GM18498 (cell line): ENCODE results near the gene ZP1.

Experiments used
- ATAC-seq: cut with Tn5 transposase; IDR thresholded peaks from one replicate; pipeline ENCODE4 v1.9.1; 2021; ENCODE audit warnings: mild to moderate bottlenecking, moderate library complexity; ENCODE audit not compliant: unreplicated experiment

Gene ZP1

GRCh38 chr11:60875366-60876167 lies 8.2 kb downstream of the ZP1 start:
- no peak for ATAC-seq

DNA sequence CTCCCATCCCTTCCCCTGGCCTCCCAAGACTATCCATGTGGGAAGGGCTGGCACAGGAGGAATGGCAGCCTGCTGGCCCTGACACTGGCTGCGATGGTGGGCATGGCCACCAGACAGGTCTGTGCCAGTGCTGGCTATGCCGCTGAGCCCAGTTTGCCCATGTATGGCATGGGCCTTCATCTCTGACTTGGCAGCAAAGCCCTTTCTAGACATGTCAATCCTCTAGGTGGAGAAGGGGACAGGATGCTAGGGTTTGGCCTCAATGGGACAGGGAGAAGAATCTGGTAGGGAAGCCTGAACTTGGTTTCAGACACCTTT lies 8.8 kb downstream of the ZP1 start:
- no peak for ATAC-seq

DNA sequence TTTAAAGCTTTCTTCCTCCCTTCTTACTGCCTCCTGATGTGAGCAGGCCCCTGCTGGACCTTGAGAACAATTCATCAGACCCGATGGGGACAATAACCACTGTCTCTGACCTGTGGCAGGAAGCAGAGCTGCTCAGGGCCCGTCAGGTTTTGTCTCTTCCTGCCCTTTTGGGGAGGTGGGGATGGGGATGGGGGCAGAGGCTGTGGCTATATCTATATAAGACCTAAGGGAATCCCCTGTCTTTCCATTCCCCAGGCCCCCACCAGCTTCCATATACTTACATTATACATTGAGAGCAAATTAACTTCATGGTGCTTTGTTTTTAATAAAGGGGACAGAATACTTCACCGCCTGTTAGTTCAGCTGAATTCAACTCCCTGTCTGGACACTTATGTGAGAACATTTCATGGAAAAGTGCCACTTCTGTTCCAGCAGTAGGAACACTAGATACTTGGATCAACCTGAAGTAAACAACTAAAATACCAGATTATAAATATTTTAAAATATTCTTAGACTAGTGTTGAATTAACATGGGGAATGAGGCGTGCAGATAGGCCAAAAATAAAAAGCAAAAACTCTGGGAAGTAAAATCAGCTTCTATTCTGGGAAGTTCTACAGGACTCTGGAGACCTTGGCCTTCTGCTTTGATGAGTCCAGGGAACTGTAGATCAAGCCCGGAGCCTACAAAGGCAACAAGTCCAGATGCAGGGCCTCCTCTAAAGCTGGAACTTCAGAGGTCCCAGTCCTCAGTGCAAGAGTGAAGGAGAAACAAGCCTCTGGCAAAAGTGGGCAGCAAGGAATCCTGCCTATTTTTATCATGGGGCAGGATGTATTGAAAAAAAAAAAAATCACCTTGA lies 11.1 kb downstream of the ZP1 start:
- ATAC-seq: no peak

DNA sequence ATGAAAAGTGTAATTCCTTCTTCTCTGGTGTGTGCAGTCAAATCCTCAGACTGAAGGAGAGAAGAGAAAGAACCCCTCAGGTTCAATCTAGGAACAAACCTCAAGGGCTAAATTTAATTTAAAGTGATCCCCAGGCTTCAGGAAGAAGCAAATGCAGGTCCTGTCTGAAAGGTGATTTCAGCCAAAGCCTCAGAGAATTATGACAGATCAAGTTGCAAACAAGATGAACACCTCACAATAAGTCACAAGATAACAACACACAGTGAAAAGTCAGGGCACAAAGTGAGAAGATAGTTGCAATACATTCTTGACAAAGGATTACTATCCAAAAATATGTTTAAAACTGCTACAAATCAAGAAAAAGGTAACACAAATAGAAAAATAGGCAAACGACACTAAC lies 11.8 kb downstream of the ZP1 start:
- ATAC-seq: no peak

GRCh38 chr11:60879971-60880588 lies 12.7 kb downstream of the ZP1 start:
- no peak for ATAC-seq

DNA sequence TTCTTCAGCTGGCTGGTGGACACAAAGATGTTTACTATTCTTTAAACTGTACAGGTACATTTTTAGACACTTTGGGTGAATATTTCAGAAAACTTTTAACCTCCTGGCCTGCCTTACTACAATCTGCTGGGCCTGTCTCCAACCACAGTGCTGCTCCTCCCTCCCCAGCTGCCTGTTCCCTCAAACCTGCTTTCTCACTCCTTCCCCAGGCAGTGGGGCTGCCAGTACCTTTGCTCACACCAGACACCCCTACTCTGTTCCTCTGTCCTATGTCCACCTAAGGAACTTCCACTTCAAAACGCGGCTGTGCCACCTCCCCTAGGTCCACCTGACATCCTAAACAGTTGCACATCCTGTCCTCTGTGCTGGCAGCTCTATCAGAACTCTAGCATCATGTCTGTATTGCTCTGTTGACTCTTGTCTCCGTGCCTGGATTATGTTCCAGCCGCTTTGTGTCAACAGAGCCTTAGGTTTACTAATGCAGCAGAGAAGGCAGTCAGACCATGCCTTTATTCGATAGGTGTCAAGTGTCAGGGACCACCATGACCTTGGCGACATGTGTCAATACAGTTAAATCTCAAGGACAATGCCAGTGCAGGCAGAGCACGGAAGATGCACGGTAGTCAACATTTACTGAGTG lies 13.4 kb downstream of the ZP1 start:
- no peak for ATAC-seq

GRCh38 chr11:60887556-60887955 lies 20.2 kb downstream of the ZP1 start:
- ATAC-seq: peak; percentile 59

DNA sequence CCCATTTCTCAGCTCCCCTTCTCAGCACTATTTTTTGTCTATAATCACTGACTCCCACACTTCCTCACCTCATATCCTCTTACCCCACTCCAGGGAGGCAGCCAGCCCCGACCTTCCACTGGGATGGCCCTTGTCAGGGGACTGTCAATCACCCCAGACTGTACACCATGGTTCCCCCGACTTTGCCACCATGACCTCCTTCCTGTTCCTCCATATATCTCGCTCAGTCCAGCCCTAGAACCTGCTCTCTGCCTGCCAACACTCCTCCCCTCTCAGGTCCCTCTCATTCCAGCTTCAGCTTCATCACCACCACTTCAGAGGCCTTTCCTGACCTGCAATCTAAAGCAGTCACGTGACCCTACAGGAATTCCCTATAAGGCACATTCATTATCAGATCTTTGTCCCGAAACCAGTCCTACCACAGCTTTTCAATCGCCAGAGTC lies 22.5 kb downstream of the ZP1 start:
- no peak for ATAC-seq

DNA sequence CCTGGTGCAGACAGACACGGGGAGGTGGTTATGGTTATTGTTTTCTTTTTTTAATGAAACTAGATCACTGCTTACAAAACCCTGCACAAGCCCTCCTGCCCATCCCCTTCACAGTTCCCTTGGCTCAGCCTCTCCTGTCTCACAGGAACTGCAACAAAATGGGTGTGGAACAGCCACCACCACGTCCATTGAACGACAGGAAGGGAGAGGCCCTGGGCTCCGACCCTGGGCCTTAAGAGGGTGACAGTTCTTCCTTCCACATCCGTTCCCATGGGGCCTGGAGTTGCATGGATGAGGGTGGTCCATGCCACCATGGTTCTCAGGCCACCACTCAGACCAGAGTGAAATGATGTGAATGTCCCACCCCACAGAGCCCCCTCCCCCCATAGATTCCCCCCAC lies 23.4 kb downstream of the ZP1 start:
- no peak for ATAC-seq

DNA sequence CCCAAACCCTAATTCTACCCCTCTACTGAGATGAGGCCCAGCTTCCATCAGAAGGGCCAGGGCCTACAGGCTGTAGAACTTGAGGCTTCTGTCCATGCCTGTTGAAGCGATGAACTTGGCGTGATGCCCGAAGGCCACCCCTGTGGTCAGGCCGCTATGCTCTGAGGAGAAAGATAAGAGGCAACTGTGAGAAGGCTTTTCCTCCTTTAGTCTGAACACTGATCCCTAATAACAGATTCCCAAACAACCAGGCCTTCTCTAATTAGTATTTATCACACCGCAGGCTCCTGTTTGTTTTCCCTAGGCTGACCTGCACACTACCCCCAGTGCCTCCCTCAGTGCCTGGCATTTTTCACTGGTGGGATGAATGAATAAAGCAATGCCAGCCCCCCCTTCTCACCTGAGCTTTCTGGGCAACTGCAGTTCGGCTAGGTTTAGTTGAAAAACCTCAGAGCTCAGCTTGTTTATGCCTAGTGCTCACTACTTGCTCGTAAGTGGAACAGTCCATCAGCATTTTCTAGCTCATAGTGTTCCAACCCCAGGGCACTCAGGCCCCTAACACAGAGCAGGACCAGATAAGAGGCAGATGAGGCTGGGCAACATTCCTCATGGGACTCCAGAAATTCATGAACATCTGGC lies 23.9 kb downstream of the ZP1 start:
- no peak for ATAC-seq

DNA sequence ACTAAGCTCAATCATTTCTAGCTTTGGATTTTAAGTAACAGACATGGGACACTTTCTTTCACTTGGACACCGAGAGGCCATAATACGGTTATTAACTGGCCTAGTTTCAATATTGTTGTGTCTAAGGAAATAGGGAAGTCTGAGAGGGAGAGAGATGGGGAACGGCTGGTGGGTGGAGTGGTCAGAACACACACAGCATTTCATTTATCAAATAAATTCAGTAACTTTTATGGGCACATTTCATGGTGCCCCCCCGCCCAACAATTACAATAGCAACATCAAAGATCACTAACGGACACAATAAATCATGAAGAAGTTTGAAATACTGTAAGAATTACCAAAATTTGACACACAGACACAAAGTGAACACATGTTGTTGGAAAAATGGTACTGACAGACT lies 28.3 kb downstream of the ZP1 start:
- ATAC-seq: no peak

DNA sequence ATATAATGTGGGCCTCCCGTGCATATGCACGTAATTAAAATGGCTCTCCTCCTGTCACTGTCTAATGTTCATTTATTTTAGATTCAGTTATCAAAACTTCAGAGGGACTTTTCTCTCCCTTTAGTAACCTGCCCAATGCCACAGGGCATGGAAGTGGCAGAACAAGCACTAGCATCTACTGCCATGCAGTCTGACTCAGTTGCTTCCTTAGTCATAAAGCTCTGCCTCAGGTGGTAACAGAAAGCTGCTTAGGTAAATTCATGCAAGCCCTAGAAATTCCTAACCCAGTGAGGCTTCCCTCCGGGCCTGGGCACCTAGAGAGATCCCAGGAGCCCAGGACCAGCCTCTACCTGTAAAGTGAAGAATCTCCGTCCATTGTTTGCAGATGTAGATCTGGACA lies 30.2 kb downstream of the ZP1 start:
- no peak for ATAC-seq

DNA sequence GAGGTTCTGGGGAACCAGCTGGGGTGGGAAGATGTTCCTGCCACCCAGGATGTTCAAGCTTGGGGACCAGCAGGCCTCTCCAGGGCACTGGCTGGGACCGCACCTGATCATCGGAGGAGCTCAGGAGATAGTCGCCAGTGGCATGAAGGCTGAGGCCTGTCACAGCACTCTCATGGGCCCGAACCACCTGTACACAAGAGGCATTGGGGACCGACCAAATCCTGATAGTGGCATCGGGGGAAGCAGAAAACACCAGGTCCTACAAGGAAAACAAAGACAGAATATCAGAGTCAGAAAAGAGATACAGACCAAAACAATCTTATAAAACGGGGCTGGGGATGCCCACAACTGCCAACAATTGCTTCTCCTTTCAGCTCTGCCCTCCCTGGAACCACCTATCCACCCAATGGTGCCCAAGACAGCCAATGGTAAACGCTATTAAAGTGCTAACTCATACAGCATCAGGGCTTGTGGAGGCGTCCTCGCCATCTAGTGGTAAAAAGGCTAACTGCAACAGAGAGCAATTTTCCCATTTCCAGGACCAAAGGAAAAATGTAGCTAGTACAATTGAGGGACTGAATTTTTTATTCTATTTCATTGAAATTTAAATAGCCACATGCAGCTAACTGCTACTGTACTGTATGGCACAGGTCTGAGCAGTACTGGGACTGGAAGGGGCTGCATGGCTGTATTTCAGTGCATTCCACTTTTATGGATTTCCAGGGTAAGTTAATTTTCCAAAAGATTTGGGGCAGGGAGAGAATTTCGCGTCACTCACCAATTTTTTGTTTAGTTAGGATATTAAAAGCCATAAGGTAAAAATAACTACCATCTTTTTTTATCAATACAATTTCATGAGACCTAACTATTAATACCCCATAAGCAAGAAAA lies 31.9 kb downstream of the ZP1 start:
- ATAC-seq: peak; percentile 62

DNA sequence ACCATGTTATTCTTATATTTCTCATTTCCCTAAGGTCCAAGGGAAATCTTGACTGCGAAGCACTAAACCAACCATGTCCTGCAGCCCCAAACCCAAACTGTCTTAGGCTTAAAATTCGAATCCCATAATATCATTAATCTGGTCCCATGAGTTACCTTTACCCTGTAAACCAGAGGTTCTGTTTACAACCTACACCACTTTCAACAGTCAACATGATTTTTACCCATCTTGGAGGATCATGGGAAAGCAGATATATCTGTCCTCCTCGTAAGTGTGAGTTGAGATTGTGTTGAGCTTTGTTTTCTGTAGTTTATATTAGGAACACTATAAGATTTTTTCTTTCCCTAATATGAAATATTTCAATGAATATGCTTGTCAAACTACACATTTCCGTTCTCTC lies 32.6 kb downstream of the ZP1 start:
- ATAC-seq: no peak

DNA sequence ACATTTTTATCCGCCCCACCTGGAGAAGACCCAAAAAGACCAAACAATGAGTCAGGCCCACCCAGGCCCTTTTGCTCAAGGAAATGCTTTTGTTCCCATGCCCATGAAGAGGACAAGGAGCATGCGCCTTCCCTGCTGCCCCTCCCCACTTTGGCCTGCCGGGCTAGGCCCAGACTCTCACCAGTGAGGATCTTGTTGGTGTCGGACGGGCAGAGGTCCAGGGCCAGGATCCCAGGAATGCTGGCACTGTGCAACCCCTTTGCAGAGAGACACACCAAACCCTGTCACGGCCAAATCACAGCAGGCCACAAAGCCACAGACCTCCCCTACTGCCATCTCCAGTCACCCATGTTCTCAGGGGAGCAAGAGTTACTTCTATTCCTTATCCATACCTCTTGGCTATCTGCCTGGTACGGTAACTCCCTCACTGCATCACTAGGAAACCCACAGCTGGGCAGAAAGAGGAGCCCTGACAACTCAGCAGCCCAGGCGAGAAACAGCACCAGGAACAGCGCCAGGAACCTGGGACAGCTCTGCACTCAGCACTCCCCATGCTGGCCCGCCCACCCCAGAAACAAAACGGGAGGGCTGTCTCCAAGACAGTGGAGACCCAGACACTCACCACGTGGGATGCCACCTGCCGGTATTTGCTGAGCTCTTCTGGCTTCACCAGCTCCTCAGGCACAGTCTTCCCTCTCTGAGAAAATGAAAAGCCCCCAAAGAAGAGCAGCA lies 33.5 kb downstream of the ZP1 start:
- no peak for ATAC-seq

DNA sequence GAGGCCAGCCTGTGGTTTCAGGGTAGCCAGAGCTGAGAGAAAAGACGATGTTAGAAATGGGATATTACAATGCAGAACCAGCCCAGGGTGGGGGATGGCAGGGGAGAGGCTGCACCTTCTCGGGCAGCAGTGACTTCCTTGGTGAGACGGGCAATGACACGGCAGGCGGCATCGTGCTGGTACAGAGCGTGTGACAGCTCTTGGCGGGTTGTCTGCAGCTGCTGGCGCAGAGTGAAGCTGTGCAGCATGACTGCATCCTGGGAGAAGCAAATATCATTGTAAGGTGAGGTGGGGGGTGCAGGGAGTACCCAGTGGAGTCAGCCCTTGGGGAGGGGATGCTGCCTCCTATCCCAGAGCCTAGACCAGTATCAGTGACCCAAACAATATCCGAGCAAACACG lies 35.3 kb downstream of the ZP1 start:
- ATAC-seq: no peak

DNA sequence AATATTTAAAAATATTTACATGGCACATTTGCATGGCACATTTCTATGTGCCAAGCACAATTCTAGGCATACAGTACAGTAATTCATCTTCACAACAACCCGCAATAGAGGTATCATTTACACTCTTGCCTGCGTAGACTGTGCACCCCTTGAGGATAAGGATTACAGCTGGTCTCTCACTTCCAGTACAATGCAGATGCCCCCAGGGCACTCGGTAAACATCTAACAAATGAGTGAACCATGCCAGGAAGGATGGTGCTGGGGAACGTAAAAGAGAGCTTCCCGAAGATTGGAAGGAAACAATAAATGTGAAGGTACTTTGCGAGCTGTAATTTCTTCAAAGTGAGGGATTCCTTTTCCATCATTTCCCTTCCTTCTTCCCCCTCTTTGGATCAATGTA lies 37.7 kb downstream of the ZP1 start:
- no peak for ATAC-seq

DNA sequence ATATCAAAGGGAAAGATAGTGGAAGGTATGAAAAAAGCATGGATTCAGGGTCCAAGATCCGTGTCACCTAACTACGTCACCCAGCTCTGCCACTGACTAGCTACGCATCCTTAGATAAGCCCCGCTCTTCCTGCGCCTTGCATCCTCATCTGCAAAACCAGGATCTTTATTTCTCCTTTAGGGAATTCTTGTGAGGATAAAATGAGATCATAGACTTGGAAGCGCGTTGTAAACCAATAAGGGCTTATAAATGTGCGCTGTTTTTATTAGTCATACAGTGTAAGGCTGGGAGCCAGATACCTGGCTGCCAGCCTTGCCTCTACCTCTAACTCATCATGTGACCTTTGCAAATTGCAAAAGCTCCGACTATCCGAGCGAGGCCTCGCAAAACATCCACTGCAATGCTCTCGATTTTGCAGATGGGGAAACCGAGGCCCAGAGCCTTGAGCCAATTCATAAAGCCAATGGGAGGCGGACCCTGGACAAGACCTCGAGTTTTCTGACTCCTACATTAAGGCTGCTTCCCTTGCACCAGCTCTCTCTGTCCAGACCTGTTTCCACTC lies 38.3 kb downstream of the ZP1 start:
- ATAC-seq: no peak
